Liver (tissue), 9 donors: ENCODE data around the gene TSPO2. TPM values are rescaled to one million over a fixed set of nuclear protein-coding genes. Genes with fewer than 3 reads are reported as not detected.

Source experiments
- DNase-seq: peaks from one replicate; pipeline ENCODE4 v3.0.0-alpha.2; 2017; ENCODE audit warnings: low spot score
- H3K27ac ChIP-seq, 2 donors: one replicate each; pipeline ENCODE4 v1.7.0; 2013; ENCODE audit warnings: inconsistent platforms in 2 of 2, low read length in 2 of 2, control low read depth in 1 of 2, low read depth in 1 of 2, mild to moderate bottlenecking in 1 of 2
- H3K27me3 ChIP-seq, 4 donors: one replicate each; pipeline versions ENCODE4 v1.6.1 to v1.7.0; 2013; ENCODE audit warnings: low read length in 3 of 4, inconsistent platforms in 1 of 4, mild to moderate bottlenecking in 1 of 4, moderate library complexity in 1 of 4; ENCODE audit not compliant: control insufficient read depth in 4 of 4, insufficient read depth in 4 of 4
- H3K36me3 ChIP-seq, 4 donors: one replicate each; pipeline versions ENCODE4 v1.6.1 to v1.7.0; 2013; ENCODE audit warnings: low read length in 3 of 4, mild to moderate bottlenecking in 3 of 4, low read depth in 1 of 4, moderate library complexity in 1 of 4; ENCODE audit not compliant: control insufficient read depth in 4 of 4, insufficient read depth in 3 of 4
- H3K4me1 ChIP-seq, 4 donors: one replicate each; pipeline versions ENCODE4 v1.6.1 to v1.7.0; 2013; ENCODE audit warnings: low read length in 3 of 4, mild to moderate bottlenecking in 3 of 4, moderate library complexity in 1 of 4; ENCODE audit not compliant: control insufficient read depth in 4 of 4, insufficient read depth in 4 of 4
- H3K4me3 ChIP-seq, 3 donors: one replicate each; pipeline versions ENCODE4 v1.6.1 to v1.7.0; 2013; ENCODE audit warnings: low read length in 3 of 3, control low read depth in 1 of 3, low read depth in 1 of 3, mild to moderate bottlenecking in 1 of 3
- H3K9ac ChIP-seq, 2 donors: one replicate each; pipeline ENCODE4 v1.7.0; 2013; ENCODE audit warnings: low read length in 2 of 2, mild to moderate bottlenecking in 2 of 2, moderate library complexity in 2 of 2, control low read depth in 1 of 2, low read depth in 1 of 2
- H3K9me3 ChIP-seq, 4 donors: one replicate each; pipeline versions ENCODE4 v1.6.1 to v1.7.0; 2013; ENCODE audit warnings: low read length in 3 of 4; ENCODE audit not compliant: control insufficient read depth in 4 of 4
- ATF3 ChIP-seq: IDR thresholded peaks from 2 replicates; pipeline ENCODE4 v1.6.1; 2016; ENCODE audit warnings: antibody characterized with exemption
- CTCF ChIP-seq: fragments of 150-350 bp; IDR thresholded peaks from 2 replicates; pipeline ENCODE4 v1.5.1; 2017; ENCODE audit warnings: improper control_type of control experiment, low read depth, low read length; ENCODE audit not compliant: missing input control
- EGR1 ChIP-seq, 2 donors: IDR thresholded peaks; 2 replicates each; pipeline ENCODE4 v1.6.1; 2016 to 2018; ENCODE audit warnings: antibody characterized with exemption in 2 of 2, low read depth in 2 of 2
- FOXA1 ChIP-seq: IDR thresholded peaks from 2 replicates; pipeline ENCODE4 v1.6.1; 2016; ENCODE audit warnings: antibody characterized with exemption
- FOXA2 ChIP-seq: IDR thresholded peaks from 2 replicates; pipeline ENCODE4 v1.6.1; 2016; ENCODE audit warnings: antibody characterized with exemption
- GABPA ChIP-seq, 2 donors: IDR thresholded peaks in 1 of 2; conservative IDR thresholded peaks in 1 of 2; 2 replicates each; pipeline ENCODE4 v1.6.1; 2016; ENCODE audit warnings: antibody characterized with exemption in 2 of 2, mild to moderate bottlenecking in 1 of 2, moderate library complexity in 1 of 2
- HNF4A ChIP-seq, 2 donors: conservative IDR thresholded peaks; 2 replicates each; pipeline ENCODE4 v1.6.1; 2016; ENCODE audit warnings: antibody characterized with exemption in 2 of 2, mild to moderate bottlenecking in 2 of 2
- HNF4G ChIP-seq: IDR thresholded peaks from 2 replicates; pipeline ENCODE4 v1.6.1; 2016; ENCODE audit warnings: antibody characterized with exemption
- JUND ChIP-seq, 2 donors: IDR thresholded peaks; 2 replicates each; pipeline ENCODE4 v1.6.1; 2016; ENCODE audit warnings: antibody characterized with exemption in 2 of 2
- NR2F2 ChIP-seq: IDR thresholded peaks from 2 replicates; pipeline ENCODE4 v1.6.1; 2016; ENCODE audit warnings: antibody characterized with exemption
- RAD21 ChIP-seq, 2 donors: IDR thresholded peaks; 2 replicates each; pipeline ENCODE4 v1.6.1; 2016; ENCODE audit warnings: antibody characterized with exemption in 2 of 2, mild to moderate bottlenecking in 2 of 2
- REST ChIP-seq: IDR thresholded peaks from 2 replicates; pipeline ENCODE4 v1.6.1; 2016; ENCODE audit warnings: antibody characterized with exemption, mild to moderate bottlenecking
- RXRA ChIP-seq, 2 donors: IDR thresholded peaks; 2 replicates each; pipeline ENCODE4 v1.6.1; 2017 to 2018; ENCODE audit warnings: antibody characterized with exemption in 2 of 2, mild to moderate bottlenecking in 1 of 2
- SP1 ChIP-seq: IDR thresholded peaks from 2 replicates; pipeline ENCODE4 v1.6.1; 2018; ENCODE audit warnings: antibody characterized with exemption, mild to moderate bottlenecking
- TAF1 ChIP-seq: conservative IDR thresholded peaks from 2 replicates; pipeline ENCODE4 v1.6.1; 2016; ENCODE audit warnings: antibody characterized with exemption, mild to moderate bottlenecking
- YY1 ChIP-seq: IDR thresholded peaks from 2 replicates; pipeline ENCODE4 v1.6.1; 2016; ENCODE audit warnings: antibody characterized with exemption, mild to moderate bottlenecking
- ZBTB33 ChIP-seq: IDR thresholded peaks from 2 replicates; pipeline ENCODE4 v1.6.1; 2016; ENCODE audit warnings: antibody characterized with exemption
- WGBS: extraction: QIAGEN DNeasy Blood & Tissue Kit; methylation state at CpG from one replicate; pipeline ENCODE4 v1.1.7; 2013; 5-methylcytosine and 5-hydroxymethylcytosine counted together
- polyA plus RNA-seq, 2 donors: library from polyadenylated mRNA; stranded (reverse) in 1 of 2; unstranded in 1 of 2; fragments of 200-250 nt in 1 of 2; fragments of >200 nt in 1 of 2; fragmentation: Nextera tagmentation in 1 of 2; extraction: Ambion mirVana in 1 of 2; gene quantifications; one replicate each; pipeline versions ENCODE4 v1.2.1 to v1.2.3, GENCODE V29; 2013 to 2015
- total RNA-seq, 2 donors: library from RNA; depleted of rRNA; stranded (reverse); fragments of >200 nt; gene quantifications; one replicate each; pipeline ENCODE4 v1.2.3, GENCODE V29; 2014
- TF ChIP-seq, protein P1 (sequence below): IDR thresholded peaks from 2 replicates; pipeline ENCODE4 v1.6.1; 2016; ENCODE audit warnings: antibody characterized with exemption
- donor health status: healthy.
- donor health status: healthy.
- donor health status: healthy.
- donor health status: healthy.
- donor health status: healthy.

TSPO2 gene
- total and polyA plus RNA-seq, 4 donors, result 0.25 to 64.9 (median 0.43) TPM

DNA sequence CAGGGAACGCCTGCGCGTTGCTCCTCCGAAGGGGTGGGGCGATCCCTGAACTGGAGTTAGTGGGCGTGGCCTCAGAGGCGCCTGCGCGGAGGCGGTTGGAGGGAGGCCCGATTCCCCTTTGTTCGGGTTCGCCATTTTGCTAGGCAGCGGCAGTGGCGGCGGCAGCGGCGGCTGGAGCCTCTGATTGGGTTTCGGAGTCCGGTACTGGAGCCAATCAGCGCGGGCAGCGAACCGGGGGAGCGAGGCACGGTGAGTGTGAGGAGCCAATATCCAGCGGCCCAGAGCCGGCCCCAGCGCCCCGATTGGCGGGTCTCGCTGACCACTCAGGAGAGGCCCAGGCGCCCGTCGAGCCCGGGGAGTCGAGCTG, 30.6 kb downstream of the TSPO2 start, which contains the start of gene NFYA:
Gene NFYA, plus strand, starts transcription at position 139 of the 367 bp plus-strand sequence. CDS start 6,116 bp downstream, outside the sequence.
- Histone ChIP-seq H3K4me3 (peak within 1 kb of the TSS; percentile 84 to 93 (median 84)), H3K9me3 (no peaks in the 10 kb centered on the region), H3K4me1 (peaks cover 1 to 42% (median 34%) of the 10 kb centered on the region in 4 donors), H3K27me3 (no peaks in the 10 kb centered on the region), H3K9ac (peak within 1 kb of the TSS; percentile 98 to 99), H3K36me3 (peaks cover 0 to 7% (median 3%) of the 10 kb centered on the region in 4 donors), H3K27ac (peak within 1 kb of the TSS; percentile 99 to 100)
- TF ChIP-seq NR2F2 (no peak), RXRA (IDR thresholded peaks at IDR 0.05) (no peak), YY1 (peak; percentile 94), HNF4A (conservative IDR thresholded peaks at IDR 0.05) (no peak), RAD21 (IDR thresholded peaks at IDR 0.05) (no peak), SP1 (peak; percentile 77), TAF1 (no peak)
- DNase-seq, result no peak
- under 1% methylated on average over 37 of the region's 37 CpGs for WGBS

DNA sequence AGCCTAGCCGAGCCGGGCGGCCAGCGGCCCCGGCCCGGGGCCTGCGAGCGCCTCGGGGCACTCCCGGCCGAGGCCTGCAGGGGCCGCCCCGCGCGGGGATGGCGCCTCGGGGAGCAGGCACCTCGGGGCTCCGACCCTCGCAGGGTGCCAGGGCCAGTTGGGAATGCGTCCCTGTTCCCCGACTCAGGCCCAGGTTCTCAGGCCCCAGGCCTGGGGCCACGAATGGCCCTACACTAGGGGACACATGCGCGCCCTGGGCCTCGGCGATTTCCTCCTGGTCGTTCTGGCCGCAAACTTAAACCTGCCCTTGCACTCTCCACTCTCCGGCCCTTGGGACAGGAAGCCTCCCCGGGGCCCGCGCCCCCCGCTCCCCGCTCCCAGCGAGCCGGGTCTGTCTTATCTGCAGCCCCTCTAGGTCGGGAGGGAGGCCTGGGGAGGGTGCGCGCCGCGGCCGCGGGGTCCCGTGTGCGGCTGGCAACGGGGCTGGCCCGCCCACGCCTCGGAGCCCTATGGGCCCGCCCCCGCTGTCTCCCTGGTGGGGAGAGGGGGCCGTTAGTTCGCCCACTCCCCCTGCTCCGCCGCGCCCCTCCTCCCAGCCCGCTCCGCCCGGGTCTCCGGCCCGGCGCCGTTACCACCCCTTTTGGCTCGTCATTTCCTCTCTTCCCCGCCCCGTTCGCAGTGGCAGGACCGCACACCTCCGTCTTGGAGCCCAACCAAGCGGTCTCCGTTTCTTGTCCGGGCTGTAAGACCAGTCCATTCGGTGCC, 31.1 kb downstream of the TSPO2 start:
- H3K27me3 ChIP-seq, result no peaks in the 10 kb centered on the region
- TF ChIP-seq RXRA (IDR thresholded peaks at IDR 0.05) (no peak), RAD21 (IDR thresholded peaks at IDR 0.05) (peak in 1 of 2 donors; percentile 13), FOXA2 (no peak), ATF3 (no peak), REST (peak; percentile 21), ZBTB33 (no peak), SP1 (peak; percentile 23), YY1 (peak; percentile 36), EGR1 (IDR thresholded peaks at IDR 0.05; ENCODE audit: low read depth in 2 of 2) (peak in 1 of 2 donors; percentile 65), NR2F2 (no peak), HNF4A (conservative IDR thresholded peaks at IDR 0.05) (no peak), JUND (IDR thresholded peaks at IDR 0.05) (no peak), HNF4G (no peak), FOXA1 (no peak), TAF1 (peak; percentile 50), CTCF (no peak), GABPA (IDR thresholded peaks at IDR 0.05 in 1 of 2, conservative IDR thresholded peaks at IDR 0.05 in 1 of 2) (peak in 1 of 2 donors; percentile 70)
- TF ChIP-seq, protein P1, sequence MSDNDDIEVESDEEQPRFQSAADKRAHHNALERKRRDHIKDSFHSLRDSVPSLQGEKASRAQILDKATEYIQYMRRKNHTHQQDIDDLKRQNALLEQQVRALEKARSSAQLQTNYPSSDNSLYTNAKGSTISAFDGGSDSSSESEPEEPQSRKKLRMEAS, result no peak
- peak overlapping the region; percentile 84 to 93 (median 84) for H3K4me3 ChIP-seq
- H3K36me3 ChIP-seq, result peaks cover 0 to 4% (median under 1%) of the 10 kb centered on the region in 4 donors
- peak overlapping the region; percentile 96 to 98 for H3K9ac ChIP-seq
- DNase-seq, result peak; percentile 86
- H3K9me3 ChIP-seq, result no peaks in the 10 kb centered on the region
- peak overlapping the region; percentile 99 to 100 for H3K27ac ChIP-seq
- H3K4me1 ChIP-seq, result peaks cover 1 to 42% (median 34%) of the 10 kb centered on the region in 4 donors
- WGBS, result under 1% methylated on average over 74 of the region's 74 CpGs
